ENCODE data around the gene ACTN2. TPM values are rescaled to one million over a fixed set of nuclear protein-coding genes. Genes with fewer than 3 reads are reported as not detected.

ACTN2 gene
- total and polyA plus RNA-seq, 2 donors (not counting 3 experiments of a cell fraction or from before 2014, with no cell fraction given) = 0.22 to 0.55 TPM

GRCh38 chr1:236754525-236755210 lies 68.4 kb downstream of the ACTN2 start:
- no peak for FAIRE-seq
- dilution Hi-C loops (cut with MboI; ENCODE audit: extremely low pct_ligation_motif_present, low sequenced_read_pairs) = no loop called here
- POLR2A ChIA-PET = no interaction called here

More at GRCh38 chr1:236754525-236755210, 68.4 kb downstream of the ACTN2 start:
- intact Hi-C loops (cut with micrococcal nuclease) = no loop called here
- CTCF ChIA-PET = interaction anchor here (0.5 to 1.4 kb wide), 3 partner anchors 13 to 632 kb away, joined by 3 to 5 read pairs (median 3); no protein-coding TSS in a partner anchor
- Histone ChIP-seq H3K4me3 (replicated peaks in 1 of 3; ENCODE audit: insufficient read depth in 1 of 3, low read depth in 1 of 3, low read length in 3 of 3) (no peak overlapping the region), H3K4me1 (ENCODE audit: control insufficient read depth, extremely low read depth, insufficient read depth, low read length) (no peaks in the 10 kb centered on the region), H3K36me3 (ENCODE audit: control insufficient read depth in 2 of 2, extremely low read depth in 1 of 2, insufficient read depth in 2 of 2, low read length in 2 of 2) (no peaks in the 10 kb centered on the region), H3K27ac (ENCODE audit: insufficient read depth, low read depth, low read length) (no peak overlapping the region), H3K4me2 (ENCODE audit: insufficient read depth, low read length) (no peak overlapping the region), H3K9ac (replicated peaks; ENCODE audit: extremely low read depth, insufficient read depth, low read length) (no peak overlapping the region), H4K20me1 (replicated peaks; ENCODE audit: control insufficient read depth, extremely low read depth, insufficient read depth, low read length) (no peaks in the 10 kb centered on the region), H3K9me1 (replicated peaks; ENCODE audit: control insufficient read depth, extremely low read depth, insufficient read depth, low read length) (no peaks in the 10 kb centered on the region), H2AFZ (ENCODE audit: low read depth, low read length) (no peak overlapping the region), H3K27me3 (ENCODE audit: control insufficient read depth in 2 of 2, insufficient read depth in 2 of 2, low read length in 2 of 2) (no peaks in the 10 kb centered on the region), H3K79me2 (ENCODE audit: control insufficient read depth, insufficient read depth, low read length) (no peaks in the 10 kb centered on the region), H3K9me3 (replicated peaks; ENCODE audit: control insufficient read depth, insufficient read depth, low read length) (no peaks in the 10 kb centered on the region)
- TF ChIP-seq EZH2 (IDR thresholded peaks at IDR 0.05; ENCODE audit: borderline replicate concordance, low read depth, low read length, severe bottlenecking) (no peak), MAX (IDR thresholded peaks at IDR 0.05; ENCODE audit: insufficient read depth, insufficient read length) (no peak), GATA2 (IDR thresholded peaks at IDR 0.05; ENCODE audit: insufficient read depth, insufficient read length, low read depth, low read length) (no peak), FOS (IDR thresholded peaks at IDR 0.05; ENCODE audit: borderline replicate concordance, insufficient read depth, low read length) (no peak), JUN (IDR thresholded peaks at IDR 0.05; ENCODE audit: borderline replicate concordance, insufficient read depth, insufficient read length, low read depth) (no peak), MYC (IDR thresholded peaks at IDR 0.05; ENCODE audit: low read depth, low read length) (no peak), CTCF (IDR thresholded peaks at IDR 0.05; ENCODE audit: extremely low read depth in 1 of 2, insufficient read depth in 1 of 2, low read depth in 1 of 2, low read length in 2 of 2) (no peak), POLR2A (IDR thresholded peaks at IDR 0.05; ENCODE audit: low read depth, low read length) (no peak), POLR2AphosphoS5 (IDR thresholded peaks at IDR 0.05; ENCODE audit: insufficient read depth, low read depth, low read length) (no peak)
- BruUV-seq (replicated peaks) = no TSS peak
- DNase-seq (ENCODE audit: low read depth, low spot score) = no peak

Measured in endothelial cell of umbilical vein (primary cell).